Non-pigmented ciliary epithelial cell (primary cell): ENCODE measurements around the gene BICRA.
"Not testable (repeated sequence)": the region's sequence is repeated elsewhere in the genome, so short reads cannot be mapped to it uniquely, and the experiment has no call there.

ENCODE experiments used
- DNase-seq: peaks from one replicate; pipeline ENCODE4 v3.0.0-alpha.2; 2010; ENCODE audit warnings: low read depth

BICRA gene

DNA sequence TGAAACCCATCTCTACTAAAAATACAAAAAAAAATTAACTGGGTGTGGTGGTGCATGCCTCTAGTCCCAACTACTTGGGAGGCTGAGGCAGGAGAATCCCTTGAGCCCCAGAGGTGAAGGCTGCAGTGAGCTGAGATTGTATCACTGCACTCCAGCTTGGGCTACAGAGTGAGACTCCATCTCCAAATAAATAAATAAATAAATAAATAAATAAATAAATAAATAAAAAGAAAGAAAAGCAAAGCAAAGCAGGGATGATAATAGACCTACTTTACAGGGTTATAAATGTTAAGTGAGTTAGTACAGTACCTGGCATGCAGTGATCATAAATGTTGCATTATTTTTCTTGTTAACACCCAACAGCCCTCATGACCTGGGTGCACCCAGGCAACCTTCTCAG is 105.9 kb downstream of the BICRA start:
- not testable (repeated sequence) for DNase-seq

DNA sequence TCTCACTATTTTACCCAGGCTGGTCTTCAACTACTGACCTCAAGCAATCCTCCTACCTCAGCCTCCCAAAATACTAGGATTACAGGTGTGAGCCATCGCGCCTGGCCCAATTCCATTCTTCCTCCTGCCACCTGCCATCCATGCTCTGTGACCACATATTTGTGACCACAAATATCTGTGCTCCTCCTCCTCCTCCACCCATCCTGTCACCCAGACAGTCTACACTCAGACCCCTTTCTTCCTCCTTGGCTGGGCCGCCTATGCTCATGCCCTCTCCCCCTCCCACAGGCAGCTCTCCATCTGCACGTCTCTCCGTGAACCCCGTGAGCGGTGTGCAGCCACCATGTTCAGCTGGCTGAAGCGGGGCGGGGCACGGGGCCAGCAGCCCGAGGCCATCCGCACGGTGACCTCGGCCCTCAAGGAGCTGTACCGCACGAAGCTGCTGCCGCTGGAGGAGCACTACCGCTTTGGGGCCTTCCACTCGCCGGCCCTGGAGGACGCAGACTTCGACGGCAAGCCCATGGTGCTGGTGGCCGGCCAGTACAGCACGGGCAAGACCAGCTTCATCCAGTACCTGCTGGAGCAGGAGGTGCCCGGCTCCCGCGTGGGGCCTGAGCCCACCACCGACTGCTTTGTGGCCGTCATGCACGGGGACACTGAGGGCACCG is 107.5 kb downstream of the BICRA start:
- no peak for DNase-seq

DNA sequence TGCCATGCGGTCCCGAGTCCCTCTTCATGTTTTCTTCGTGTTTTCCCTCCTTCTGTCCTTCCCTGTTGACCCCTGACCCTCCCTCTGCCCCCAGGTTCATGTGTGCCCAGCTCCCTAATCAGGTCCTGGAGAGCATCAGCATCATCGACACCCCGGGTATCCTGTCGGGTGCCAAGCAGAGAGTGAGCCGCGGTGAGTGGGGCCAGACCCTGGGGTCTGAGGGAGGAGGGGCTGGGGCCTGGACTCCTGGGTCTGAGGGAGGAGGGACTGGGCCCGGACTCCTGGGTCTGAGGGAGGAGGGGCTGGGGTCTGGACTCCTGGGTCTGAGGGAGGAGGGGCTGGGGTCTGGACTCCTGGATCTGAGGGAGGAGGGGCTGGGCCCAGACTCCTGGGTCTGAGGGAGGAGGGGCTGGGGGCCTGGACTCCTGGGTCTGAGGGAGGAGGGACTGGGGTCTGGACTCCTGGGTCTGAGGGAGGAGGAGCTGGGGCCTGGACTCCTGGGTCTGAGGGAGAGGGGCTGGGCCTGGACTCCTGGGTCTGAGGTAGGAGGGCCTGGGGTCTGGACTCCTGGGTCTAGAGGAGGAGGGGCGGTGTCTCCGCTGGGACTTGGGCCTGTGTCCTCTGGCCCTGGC is 109.6 kb downstream of the BICRA start:
- DNase-seq = not testable (repeated sequence)

DNA sequence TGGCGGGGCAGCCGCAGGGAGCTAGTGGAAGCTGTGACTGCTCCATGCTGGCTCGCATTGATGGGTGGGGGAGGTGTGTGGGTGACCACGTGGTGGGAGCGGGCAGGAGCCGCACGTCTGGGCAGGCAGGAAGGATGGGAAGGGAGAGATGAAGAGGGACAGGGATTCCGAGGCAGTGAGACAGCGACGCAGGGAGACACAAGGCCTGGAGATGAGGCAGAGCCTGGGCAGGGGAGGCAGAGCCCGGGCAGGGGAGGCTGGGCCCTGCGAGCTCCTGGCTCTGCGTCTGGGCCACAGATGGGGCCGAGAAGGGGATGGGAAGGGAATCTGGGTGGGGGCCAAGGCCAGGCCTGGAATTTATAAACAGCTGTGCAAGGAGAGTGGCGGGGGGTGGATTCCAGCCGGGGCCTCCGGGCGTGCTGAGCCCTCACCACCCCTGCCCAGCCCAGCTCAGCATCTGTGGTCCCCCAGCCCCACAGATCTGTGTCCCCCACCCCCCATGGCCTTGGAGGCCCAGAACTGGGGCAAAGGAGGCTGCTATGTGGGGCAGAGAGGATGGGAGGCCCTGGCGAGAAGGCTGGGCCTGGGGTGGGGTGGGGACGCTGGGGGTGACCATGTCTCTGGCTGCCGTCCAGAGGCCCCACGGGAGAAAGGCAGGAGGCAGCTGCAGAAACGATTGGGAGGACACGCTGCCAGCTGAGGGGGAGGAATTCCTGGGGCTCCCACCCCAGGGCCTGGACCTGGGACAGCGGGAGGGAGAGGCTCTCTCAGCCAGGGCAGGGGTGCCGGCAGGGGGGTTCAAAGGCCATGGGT is 110.3 kb downstream of the BICRA start:
- peak; percentile 76 for DNase-seq

DNA sequence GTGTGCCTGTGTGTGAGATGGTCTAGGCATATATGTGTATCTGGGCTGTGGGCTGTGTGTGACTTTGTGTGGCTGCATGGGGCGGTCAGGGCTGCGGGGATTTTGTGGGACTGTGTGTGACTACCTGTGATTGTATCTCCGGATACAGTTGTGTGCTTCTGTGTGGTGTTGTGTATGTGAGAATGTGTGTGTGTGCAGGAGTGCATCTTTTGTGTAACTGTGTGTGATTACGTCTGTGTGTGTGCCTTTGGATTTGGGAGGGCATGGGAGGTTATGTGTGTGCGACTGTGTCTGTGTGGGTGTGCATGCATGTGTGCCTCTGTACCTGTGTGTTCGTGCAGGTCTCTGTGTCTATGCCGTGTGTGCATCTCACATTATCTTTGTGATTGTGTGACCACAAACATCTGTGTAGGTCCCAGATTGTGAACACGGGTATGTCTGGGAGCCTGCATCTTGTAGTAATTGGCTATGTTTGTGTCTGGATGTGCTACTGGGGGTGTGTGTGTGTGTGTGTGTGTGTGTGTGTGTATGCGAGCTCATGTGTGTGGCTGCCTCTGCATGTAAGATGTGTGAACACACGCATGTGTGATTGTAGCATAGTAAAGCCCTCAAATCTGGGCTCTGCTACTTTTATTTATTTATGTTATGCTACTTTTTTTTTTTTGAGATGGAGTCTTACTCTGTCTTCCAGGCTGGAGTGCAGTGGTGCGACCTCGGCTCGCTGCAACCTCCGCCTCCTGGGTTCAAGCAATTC is 111.9 kb downstream of the BICRA start:
- no peak for DNase-seq

DNA sequence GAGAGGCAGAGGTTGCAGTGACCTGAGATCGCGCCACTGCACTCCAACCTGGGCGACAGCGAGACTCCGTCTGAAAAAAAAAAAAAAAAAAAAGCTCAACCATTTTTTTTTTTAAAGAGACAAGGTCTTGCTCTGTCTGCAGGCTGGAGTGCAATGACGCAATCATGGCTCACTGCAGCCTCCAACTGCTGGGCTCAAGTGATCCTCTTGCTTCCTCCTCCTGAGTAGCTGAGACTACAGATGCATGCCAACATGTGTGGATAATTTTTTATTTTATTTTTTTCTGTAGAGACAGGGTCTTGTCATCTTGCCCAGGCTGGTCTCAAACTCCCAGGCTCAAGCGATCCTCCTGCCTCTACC is 114.6 kb downstream of the BICRA start:
- DNase-seq = peak; percentile 60

DNA sequence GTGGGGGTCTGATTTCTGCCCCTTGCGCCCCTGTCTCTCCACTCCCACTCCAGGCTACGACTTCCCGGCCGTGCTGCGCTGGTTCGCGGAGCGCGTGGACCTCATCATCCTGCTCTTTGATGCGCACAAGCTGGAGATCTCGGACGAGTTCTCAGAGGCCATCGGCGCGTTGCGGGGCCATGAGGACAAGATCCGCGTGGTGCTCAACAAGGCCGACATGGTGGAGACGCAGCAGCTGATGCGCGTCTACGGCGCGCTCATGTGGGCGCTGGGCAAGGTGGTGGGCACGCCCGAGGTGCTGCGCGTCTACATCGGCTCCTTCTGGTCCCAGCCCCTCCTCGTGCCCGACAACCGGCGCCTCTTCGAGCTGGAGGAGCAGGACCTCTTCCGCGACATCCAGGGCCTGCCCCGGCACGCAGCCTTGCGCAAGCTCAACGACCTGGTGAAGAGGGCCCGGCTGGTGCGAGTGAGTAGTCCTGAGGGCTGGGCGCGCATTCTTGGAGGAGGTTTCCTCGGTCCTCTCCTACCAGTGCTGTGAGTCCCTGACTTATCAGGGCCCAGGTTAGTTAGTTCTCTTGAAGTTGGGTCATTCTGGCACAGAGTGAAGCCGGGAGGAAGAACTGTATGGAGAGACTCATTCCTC is 116.9 kb downstream of the BICRA start:
- DNase-seq = no peak

DNA sequence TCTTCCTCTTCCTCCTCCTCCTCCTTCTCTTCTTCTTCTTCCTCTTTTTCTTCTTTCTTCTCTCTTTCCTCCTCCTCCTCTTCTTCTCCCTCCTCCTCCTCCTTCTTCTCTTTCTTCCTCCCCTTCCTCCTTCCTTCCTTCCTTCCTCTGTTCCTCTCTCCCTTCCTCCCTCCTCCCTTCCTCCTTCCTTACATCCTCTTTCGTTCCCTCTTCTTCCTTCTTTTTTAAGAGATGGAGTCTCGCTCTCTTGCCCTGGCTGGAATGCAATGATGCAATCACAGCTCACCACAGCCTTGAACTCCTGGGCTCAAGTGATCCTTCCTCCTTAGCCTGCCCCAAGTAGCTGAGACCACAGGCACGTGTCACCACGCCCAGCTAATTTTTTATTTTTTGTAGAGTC is 117.5 kb downstream of the BICRA start:
- no peak for DNase-seq

DNA sequence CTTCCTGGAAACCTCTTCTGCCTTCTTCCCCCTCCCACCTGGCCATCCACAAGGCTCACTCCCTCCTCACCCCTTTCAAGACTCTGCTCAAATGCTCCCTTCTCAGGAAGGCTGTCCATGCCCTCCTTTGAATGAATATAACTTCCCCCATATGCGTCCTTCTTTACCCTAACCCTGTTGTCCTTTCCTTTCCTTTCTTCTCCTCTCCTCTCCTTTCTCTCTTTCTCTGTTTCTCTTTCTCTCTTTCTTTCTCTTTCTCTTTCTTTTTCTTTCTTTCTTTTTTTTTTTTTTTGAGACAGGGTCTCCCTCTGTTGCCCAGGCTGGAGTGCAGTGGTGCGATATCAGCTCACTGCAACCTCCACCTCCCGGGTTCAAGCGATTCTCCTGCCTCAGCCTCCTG is 119.4 kb downstream of the BICRA start:
- not testable (repeated sequence) for DNase-seq

DNA sequence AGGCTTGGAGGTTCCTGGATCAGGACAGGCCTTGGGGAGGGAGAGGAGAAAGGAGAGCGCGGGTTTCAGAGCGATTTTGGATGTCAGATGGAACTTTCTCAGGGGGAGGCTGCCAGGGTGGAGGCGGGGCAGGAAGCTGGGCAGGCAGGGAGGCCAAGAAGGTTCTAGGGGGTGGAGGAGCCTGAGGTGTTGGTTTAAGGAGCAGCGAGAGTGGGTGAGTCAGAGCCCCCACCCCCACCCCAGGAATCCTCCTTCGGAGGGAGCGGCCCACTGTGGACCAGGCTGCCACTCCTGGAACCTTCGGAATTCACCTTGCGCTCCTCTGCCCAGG is 120.5 kb downstream of the BICRA start:
- peak; percentile 49 for DNase-seq

DNA sequence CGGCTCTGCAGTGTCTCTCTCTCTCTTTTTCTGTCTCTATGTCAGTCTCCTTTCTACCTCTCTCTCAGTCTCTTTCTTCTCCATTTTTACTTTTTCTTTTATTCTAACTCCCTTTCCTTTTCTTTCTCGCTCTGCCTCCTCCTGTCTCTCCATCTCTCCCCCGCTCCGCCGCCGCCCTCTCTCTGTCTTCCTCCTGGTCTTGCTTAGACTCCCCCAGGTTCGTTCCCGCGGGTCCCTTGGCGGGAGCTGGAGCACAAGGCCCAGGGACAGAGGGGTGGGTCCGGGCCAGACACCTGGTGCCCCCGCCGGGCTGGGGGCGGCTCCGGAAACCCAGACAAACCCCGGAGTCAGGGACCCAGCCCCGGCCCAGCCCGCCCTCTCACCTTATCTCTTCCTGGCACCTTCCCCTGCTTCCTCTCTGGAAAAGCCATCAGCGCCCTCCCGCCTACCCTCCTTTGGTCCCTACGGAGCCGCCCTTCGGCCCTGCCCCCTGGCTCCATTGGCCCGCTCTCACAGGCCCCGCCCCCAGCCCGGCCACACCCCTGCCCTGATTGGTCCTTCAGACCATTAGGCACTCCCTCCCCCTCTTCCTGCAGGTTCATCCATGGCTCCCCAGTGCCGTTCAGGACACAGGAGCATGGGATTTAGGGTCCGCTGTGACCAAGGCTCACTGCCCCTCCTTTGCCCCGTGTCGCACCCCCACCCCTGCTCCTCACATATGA is 121.0 kb downstream of the BICRA start:
- no peak for DNase-seq

DNA sequence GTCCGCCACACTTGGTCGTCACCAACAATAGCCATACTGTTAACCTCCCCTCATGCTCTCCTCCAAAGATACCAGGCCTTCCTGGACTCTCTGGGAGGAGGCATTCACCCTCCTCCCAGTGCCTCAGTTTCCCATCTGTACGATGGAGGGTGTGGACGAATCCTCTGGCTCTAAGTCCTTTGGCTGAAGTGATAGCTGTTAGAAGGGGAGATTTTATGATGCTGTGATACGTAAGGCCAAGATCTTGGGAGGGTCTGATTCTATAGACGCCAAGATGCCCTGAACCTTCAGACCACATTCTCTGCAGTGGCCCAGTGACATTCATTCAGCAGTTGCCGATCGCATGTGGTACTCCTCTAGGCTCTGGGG is 121.6 kb downstream of the BICRA start:
- DNase-seq = no peak

DNA sequence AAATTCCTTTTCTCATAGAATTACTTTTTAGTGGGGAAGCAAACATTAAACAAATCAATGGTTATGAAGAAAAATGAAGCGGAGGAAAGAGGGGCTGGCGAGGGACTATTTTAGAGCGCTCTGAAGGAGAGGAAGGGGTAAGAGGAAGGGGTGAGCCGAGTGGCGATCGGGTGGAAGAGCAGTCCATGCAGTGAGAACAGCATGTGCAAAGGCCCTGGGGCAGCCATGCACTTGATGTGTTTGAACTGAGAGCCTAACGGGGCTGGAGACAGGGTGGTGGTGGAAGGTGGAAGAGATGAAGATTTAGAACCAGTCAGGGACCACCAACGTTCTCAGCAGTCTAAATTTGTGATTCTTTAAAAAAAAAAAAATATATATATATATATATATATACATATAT is 122.0 kb downstream of the BICRA start:
- no peak for DNase-seq

DNA sequence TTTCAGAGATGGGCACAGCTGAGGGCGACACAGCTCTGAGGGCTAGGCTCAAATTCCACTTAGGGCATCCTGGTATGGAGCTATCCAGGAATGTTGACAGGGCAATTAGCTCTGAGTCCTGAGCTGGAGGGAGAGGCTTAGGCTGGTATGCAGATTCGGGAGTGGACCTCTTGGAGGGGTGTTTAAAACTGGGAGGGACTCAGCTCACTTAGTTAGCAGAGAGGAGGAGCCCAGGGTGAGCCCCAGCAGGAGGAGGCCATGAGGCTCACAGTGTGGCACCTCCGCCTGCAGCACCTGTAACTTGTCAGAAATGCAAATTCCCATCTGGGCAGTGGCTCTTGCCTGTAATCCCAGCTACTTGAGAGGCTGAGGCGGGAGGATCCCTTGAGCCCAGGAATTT is 126.2 kb downstream of the BICRA start:
- DNase-seq = no peak

DNA sequence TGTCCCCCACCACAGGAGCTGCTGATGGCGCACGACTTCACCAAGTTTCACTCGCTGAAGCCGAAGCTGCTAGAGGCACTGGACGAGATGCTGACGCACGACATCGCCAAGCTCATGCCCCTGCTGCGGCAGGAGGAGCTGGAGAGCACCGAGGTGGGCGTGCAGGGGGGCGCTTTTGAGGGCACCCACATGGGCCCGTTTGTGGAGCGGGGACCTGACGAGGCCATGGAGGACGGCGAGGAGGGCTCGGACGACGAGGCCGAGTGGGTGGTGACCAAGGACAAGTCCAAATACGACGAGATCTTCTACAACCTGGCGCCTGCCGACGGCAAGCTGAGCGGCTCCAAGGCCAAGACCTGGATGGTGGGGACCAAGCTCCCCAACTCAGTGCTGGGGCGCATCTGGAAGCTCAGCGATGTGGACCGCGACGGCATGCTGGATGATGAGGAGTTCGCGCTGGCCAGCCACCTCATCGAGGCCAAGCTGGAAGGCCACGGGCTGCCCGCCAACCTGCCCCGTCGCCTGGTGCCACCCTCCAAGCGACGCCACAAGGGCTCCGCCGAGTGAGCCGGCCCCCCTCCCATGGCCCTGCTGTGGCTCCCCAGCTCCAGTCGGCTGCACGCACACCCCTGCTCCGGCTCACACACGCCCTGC is 132.1 kb downstream of the BICRA start:
- no peak for DNase-seq

DNA sequence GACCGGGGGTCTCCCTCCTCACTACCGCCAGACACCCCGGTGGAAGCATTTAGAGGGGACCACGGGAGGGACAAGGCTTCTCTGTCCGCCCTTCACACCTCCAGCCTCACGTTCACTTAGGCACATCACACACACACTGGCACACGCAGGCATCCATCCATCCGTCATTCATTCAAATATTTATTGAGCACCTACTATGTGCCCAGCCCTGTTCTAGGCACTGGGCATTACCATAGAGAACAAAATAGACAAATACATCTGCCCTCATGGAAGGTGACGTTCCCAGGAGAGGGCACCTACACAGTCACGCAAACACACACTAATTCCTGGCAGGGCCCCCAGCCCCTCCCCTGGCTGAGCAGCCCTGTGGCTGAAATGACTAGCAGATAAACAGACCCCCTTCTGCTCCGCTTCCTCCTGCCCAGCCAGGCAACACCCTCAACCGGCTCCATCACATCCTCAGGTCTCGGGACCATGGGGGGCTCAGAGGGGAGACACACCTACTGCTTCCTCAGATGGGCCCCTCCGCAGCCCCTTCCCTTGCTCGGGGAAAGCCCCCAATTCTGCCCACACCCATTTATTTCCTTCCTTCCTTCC is 132.7 kb downstream of the BICRA start:
- DNase-seq = no peak

DNA sequence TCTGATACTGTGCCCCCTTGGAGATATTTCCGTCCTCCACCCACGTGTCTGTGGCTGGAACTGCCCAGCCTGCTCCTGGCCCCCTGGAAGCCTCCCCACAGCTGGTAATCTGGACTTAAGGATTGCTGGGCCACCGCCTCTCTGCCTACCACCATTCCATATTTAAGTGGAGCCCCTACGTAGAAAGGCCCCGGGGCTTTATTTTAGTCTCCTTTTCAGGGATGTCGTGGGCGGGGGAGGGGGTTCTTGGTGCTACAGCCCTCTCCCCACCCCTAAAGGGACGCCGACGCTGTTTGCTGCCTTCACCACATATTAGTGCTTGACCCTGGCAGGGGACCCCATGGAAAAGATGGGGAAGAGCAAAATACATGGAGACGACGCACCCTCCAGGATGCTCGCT is 133.7 kb downstream of the BICRA start:
- DNase-seq = no peak

DNA sequence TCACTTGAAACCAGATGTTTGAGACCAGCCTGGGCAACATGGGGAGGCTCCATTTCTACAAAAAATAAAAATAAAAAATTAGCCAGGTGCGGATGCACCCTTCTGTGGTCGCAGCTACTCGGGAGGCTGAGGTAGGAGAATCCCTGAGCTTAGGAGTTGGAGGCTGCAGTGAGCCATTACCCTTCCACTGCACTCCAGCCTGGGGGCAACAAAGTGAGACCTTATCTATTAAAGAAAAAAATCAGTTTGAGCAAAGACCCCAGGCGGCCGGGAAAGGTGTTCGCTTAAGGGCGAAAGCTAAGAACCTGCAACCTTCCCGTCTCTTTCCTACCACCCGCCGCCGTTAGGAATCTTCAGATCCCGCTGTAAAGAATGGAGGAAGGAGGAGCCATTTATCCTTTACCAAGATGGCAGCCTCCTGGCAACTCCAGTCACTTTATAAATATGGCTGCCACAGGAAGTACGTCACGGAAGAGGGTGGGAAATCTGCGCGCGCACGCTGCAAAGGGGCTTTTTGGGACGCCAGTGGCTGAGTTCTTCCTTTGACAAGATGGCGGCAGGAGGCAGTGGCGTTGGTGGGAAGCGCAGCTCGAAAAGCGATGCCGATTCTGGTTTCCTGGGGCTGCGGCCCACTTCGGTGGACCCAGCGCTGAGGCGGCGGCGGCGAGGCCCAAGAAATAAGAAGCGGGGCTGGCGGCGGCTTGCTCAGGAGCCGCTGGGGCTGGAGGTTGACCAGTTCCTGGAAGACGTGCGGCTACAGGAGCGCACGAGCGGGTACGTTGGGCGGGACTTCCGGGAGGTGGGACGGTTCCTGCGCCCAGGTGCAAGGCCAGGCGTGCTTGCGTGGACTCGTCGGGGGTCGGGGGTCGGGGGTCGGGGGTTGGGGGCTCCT is 136.3 kb downstream of the BICRA start, which contains the start of gene NOP53:
Gene NOP53 (plus strand): TSS at position 537 of the 892 bp plus-strand sequence. CDS start 14 bp downstream, at position 551.
- peak; percentile 85 for DNase-seq

DNA sequence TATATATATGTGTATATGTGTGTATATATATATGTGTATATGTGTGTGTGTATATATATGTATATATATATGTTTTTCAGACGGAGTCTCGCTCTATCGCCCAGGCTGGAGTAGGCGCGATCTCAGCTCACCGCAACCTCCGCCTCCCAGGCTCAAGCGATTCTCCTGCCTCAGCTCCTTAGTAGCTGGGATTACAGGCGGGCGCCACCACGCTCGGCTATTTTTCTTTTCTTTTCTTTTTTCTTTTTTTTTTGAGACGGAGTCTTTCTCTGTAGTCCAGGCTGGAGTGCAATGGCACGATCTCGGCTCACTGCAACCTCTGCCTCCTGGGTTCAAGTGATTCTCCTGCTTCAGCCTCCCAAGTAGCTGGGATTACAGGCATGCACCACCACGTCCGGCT is 137.2 kb downstream of the BICRA start:
- not testable (repeated sequence) for DNase-seq
